GM12865 (cell line): ENCODE data around the gene DPM1.
A peak's percentile ranks its signal among the peaks of the same experiment; 100 is the strongest.
"Not testable (repeated sequence)": the region's sequence is repeated elsewhere in the genome, so short reads cannot be mapped to it uniquely, and the experiment has no call there.

Source experiments
- DNase-seq: peaks from one replicate; pipeline ENCODE4 v3.0.0; 2010; ENCODE audit warnings: low read depth
- H3K4me3 ChIP-seq: 2 replicates; pipeline ENCODE4 v1.5.1; 2011; ENCODE audit warnings: mild to moderate bottlenecking, low read depth, low read length, control low read depth
- TF ChIP-seq, protein P1 (sequence below): IDR thresholded peaks from 2 replicates; pipeline ENCODE4 v1.5.1; 2011; ENCODE audit warnings: low read length, control low read depth, low read depth, inconsistent platforms; ENCODE audit not compliant: insufficient read depth; ENCODE audit errors: missing control alignments

Gene DPM1

DNA sequence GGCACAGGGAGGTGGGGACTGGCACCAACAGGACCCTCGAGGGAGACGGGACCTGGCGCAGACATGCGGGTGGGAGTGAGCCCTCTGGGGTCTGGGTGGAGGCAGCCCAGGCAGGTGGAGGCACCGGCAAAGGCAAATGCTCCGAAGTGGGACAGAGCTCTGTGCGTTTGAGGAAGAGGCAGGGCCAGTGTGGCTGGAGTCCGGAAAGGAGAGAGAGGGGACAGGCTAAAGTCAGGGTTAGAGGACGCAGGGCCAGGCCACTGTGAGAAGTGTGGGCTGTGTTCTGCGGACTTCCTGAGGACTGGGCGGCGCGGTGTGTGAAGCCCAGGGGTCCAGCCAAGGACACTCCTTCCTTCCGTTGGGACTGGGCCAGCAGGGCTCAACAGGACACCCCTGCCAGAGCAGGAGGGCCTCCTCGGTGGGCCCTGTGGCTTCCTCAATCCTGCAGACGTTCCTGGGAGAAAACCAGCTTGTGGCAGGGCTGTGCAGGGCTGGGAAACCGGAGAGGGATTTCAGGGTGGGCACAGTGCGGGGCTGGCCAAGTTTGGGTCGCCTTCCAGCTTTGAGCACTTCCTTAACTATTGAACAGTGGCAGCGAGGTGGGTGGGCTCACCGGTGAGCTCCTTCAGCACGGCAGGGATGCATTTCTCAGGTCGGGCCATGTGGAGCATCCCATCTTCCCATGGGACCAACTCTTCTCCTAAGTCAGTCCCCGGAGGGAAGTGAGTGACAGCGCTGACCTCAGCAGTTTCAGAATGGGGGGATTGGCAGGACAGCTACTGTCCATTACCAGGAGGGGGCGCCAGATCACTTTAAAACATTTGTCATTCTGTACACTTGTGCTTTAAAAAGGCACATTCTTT is 22.8 kb upstream of the DPM1 start:
- no peak overlapping the region for H3K4me3 ChIP-seq
- TF ChIP-seq, protein P1, sequence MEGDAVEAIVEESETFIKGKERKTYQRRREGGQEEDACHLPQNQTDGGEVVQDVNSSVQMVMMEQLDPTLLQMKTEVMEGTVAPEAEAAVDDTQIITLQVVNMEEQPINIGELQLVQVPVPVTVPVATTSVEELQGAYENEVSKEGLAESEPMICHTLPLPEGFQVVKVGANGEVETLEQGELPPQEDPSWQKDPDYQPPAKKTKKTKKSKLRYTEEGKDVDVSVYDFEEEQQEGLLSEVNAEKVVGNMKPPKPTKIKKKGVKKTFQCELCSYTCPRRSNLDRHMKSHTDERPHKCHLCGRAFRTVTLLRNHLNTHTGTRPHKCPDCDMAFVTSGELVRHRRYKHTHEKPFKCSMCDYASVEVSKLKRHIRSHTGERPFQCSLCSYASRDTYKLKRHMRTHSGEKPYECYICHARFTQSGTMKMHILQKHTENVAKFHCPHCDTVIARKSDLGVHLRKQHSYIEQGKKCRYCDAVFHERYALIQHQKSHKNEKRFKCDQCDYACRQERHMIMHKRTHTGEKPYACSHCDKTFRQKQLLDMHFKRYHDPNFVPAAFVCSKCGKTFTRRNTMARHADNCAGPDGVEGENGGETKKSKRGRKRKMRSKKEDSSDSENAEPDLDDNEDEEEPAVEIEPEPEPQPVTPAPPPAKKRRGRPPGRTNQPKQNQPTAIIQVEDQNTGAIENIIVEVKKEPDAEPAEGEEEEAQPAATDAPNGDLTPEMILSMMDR = peak; percentile 75
- DNase-seq = peak; percentile 72

DNA sequence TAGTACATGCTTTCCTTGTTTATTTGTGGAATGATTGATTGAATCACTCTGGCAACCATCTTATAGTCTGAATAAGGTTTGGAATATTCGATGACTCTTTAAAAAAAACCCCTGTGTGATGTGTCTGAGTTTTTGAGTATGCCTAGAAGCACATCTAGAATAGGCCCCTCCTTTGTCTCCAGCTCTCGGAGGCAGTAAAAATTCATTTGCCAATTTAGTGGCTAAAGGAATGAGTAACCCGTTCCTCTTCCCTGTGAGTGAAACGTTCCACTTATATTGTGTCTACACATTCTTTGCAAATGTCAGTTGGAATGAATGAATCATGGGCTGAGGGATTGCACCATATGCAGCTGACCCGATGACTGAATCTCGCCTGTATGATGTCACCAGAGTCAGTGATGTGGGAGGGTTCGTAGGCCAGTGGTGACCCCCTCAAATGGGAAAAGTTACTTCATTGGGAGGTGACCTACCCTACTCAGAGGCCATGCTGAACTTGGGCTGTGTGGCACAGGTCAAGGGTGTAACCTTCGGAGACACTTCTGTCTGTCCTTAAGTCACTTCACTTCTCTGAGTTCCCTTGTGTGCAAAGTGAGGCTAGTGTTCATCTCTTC is 21.8 kb upstream of the DPM1 start:
- TF ChIP-seq, protein P1 = no peak
- no peak for DNase-seq
- H3K4me3 ChIP-seq = no peak overlapping the region

GRCh38 chr20:50978533-50978932 is 20.2 kb upstream of the DPM1 start:
- H3K4me3 ChIP-seq, DNase-seq: not testable (repeated sequence)

DNA sequence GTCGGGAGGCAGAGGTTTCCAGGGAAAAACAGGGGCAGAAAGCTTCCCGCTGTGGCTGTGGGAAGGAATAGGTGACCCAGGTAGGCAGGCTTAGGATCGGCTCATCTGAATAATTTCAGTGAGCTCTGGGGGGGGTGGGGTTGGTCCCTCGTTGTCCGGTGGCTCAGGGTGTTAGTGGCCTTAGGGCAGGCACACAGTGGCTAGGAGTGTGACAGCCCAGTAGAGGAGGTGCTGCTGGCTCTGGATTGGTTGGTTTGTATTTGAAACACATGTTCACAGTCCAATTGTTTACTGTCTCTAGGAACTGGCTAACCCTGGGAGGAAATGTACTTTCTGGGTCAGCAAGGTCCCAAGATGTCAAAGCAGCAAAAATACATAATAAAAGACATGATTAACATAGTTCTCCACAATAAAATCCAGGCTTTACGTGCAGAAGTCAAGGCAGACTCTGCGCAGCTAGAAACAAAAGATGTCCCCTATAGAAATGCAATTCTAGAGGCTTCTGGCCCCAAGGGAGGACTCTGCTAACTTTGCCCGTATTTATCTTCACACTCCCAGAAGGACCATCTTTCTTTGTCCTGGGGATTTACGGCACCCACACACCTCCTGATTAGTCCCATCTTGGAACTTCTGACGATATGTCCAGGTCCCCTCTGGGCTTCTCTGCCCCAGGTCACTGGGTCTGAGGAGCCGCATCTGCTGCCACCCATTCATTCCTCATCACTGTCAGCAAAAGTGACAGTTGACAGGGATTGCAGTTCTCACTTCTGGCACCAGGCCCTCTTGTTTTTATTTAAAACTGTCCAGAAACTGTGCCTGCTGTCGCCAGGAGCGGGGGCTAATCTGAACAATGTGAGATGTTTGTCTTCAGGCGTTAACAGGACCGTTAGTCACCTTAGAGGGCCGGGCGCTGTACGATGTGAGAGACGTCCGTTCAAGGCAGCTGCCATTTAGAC is 19.0 kb upstream of the DPM1 start:
- DNase-seq = no peak
- no peak overlapping the region for H3K4me3 ChIP-seq
- TF ChIP-seq, protein P1 = no peak

DNA sequence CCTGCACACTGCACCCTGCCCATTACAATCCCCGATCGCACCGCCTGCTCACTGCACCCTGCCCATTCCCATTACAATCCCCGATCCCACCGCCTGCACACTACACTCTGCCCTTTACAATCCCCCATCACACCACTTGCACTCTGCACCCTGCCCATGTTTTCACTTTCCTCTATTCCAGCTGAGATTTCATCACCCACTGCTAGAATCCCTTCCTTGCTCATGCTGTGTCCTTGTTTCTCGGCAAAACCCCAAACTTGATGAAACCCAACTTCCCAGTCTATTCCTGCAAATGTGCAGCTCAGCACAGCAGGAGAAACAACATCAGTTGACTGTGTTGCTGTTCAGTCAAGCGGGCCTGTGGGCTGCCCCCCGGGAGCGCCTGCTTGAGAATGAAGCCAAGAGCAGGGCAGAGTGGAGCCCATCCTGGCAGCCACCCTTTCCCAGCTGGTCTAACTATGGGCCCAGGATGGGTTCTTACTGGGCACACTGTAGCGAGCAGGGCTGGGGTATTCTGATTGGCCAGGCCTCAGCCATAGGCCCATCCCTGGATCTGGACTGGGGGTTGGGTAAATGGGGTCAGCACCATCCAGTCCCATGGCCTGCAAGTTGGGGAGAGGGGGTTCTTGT is 17.5 kb upstream of the DPM1 start:
- no peak overlapping the region for H3K4me3 ChIP-seq
- no peak for DNase-seq
- TF ChIP-seq, protein P1 = no peak

DNA sequence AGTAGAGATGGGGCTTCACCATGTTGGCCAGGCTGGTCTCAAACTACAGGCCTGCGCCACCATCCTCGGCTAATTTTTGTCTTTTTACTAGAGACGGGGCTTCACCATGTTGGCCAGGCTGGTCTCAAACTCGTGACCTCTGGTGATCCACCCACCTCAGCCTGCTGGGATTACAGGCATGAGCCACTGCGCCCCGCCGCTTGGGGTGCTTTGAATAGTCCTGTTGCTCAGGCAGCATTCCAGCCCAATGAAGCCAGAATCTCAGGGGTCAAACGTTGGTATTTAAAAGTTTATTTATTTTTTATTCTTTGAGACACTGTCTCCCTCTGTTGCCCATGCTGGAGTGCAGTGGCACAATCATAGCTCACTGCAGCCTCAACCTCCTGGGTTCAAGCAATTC is 11.6 kb upstream of the DPM1 start:
- TF ChIP-seq, protein P1 = no peak
- no peak overlapping the region for H3K4me3 ChIP-seq
- DNase-seq = no peak
